Esophagus muscularis mucosa (tissue), 4 donors: ENCODE measurements around the gene PARP2. TPM values are rescaled to one million over a fixed set of nuclear protein-coding genes. Genes with fewer than 3 reads are reported as not detected.
"Not testable (repeated sequence)": the region's sequence is repeated elsewhere in the genome, so short reads cannot be mapped to it uniquely, and the experiment has no call there.

Source experiments
- DNase-seq: peaks from one replicate; pipeline ENCODE4 v3.0.0-alpha.2; 2017; ENCODE audit errors: extremely low spot score
- H3K27ac ChIP-seq, 4 donors: fragments of 200-600 bp; sonication (generic); replicated peaks in 1 of 4; 1 replicate in 3 of 4; 2 replicates in 1 of 4; pipeline ENCODE4 v1.5.1; 2016 to 2019; ENCODE audit warnings: mild to moderate bottlenecking in 1 of 4
- H3K27me3 ChIP-seq, 4 donors: fragments of 200-600 bp; sonication (generic); one replicate each; pipeline versions ENCODE4 v1.5.1 to v1.6.0; 2016 to 2019
- H3K36me3 ChIP-seq, 4 donors: fragments of 200-600 bp; sonication (generic); one replicate each; pipeline ENCODE4 v1.5.1; 2016 to 2019
- H3K4me1 ChIP-seq, 4 donors: fragments of 200-600 bp; sonication (generic); one replicate each; pipeline ENCODE4 v1.5.1; 2016 to 2019
- H3K4me3 ChIP-seq, 4 donors: fragments of 200-600 bp; sonication (generic); 1 replicate in 2 of 4; 2 replicates in 2 of 4; pipeline ENCODE4 v1.5.1; 2016 to 2019; ENCODE audit warnings: mild to moderate bottlenecking in 4 of 4, moderate library complexity in 1 of 4
- H3K9me3 ChIP-seq, 4 donors: fragments of 200-600 bp; sonication (generic); 1 replicate in 3 of 4; 2 replicates in 1 of 4; pipeline ENCODE4 v1.5.1; 2016 to 2019
- CTCF ChIP-seq, 3 experiments: fragments of 200-600 bp in 2 of 3; fragments of 450-650 bp in 1 of 3; sonication (generic) in 2 of 3; IDR thresholded peaks; one replicate each; pipeline ENCODE4 v1.5.1; 2017 to 2019; ENCODE audit warnings: antibody characterized with exemption in 3 of 3, mild to moderate bottlenecking in 2 of 3, moderate library complexity in 1 of 3
- EP300 ChIP-seq: sonication (generic); formaldehyde crosslinking; IDR thresholded peaks from one replicate; pipeline ENCODE4 v1.6.1; 2017; ENCODE audit warnings: antibody characterized with exemption
- POLR2A ChIP-seq: fragments of 450-650 bp; IDR thresholded peaks from one replicate; pipeline ENCODE4 v1.6.1; 2017; ENCODE audit warnings: antibody characterized with exemption, moderate library complexity, mild to moderate bottlenecking, low read depth
- POLR2AphosphoS5 ChIP-seq, 2 donors: sonication (generic); formaldehyde crosslinking; IDR thresholded peaks; one replicate each; pipeline ENCODE4 v1.6.1; 2017; ENCODE audit warnings: antibody characterized with exemption in 2 of 2
- WGBS: methylation state at CpG from one replicate; pipeline ENCODE4 v1.1.5; 2018; 5-methylcytosine and 5-hydroxymethylcytosine counted together
- intact Hi-C: fragments of 100-400 bp; cut with DNase I; formaldehyde crosslinking; loops from one replicate; pipeline ENCODE4 v1.15.1; 2023
- total RNA-seq, 4 donors: library from RNA; depleted of rRNA; stranded (reverse); fragments of >200 nt; gene quantifications; one replicate each; pipeline versions ENCODE4 v1.1.0 to v1.2.1, GENCODE V29; 2016

Gene PARP2
- total RNA-seq, 4 donors from 2014 or later, result 5.8 to 17.4 (median 8.9) TPM

GRCh38 chr14:20350860-20351259 is 7.4 kb downstream of the PARP2 start:
- intact Hi-C loops, result no loop called here
- Histone ChIP-seq H3K4me1 (no peaks in the 10 kb centered on the region), H3K27me3 (no peaks in the 10 kb centered on the region), H3K36me3 (peaks cover 36 to 98% (median 87%) of the 10 kb centered on the region in 4 donors), H3K27ac (no peak overlapping the region), H3K4me3 (no peak overlapping the region), H3K9me3 (no peaks in the 10 kb centered on the region)
- no peak for DNase-seq
- TF ChIP-seq CTCF (IDR thresholded peaks at IDR 0.05) (peak in 1 of 3 experiments; percentile 23), POLR2AphosphoS5 (IDR thresholded peaks at IDR 0.05) (no peak), EP300 (no peak)

- peaks cover 33 to 80% (median 68%) of the 10 kb centered on the region in 4 donors for H3K36me3 ChIP-seq
- H3K9me3 ChIP-seq, result no peaks in the 10 kb centered on the region
- no peak overlapping the region for H3K27ac ChIP-seq
- H3K4me1 ChIP-seq, result no peaks in the 10 kb centered on the region
- 86% methylated on average over 3 of the region's 3 CpGs for WGBS
- DNase-seq, result no peak
- TF ChIP-seq CTCF (IDR thresholded peaks at IDR 0.05), result no peak
- TF ChIP-seq POLR2A, result no peak
- TF ChIP-seq POLR2AphosphoS5 (IDR thresholded peaks at IDR 0.05), result no peak
- no peak for TF ChIP-seq EP300
- H3K4me3 ChIP-seq, result no peak overlapping the region
- intact Hi-C loops, result no loop called here
- H3K27me3 ChIP-seq, result no peaks in the 10 kb centered on the region
Observed at GRCh38 chr14:20356422-20356821, 13.0 kb downstream of the PARP2 start.

- H3K4me1 ChIP-seq, H3K27ac ChIP-seq, H3K4me3 ChIP-seq, intact Hi-C loops, H3K27me3 ChIP-seq, DNase-seq, H3K9me3 ChIP-seq: not testable (repeated sequence)
- 58% methylated on average over 3 of the region's 3 CpGs for whole genome bisulfite sequencing
- peaks cover 20 to 77% (median 58%) of the 10 kb centered on the region in 4 donors for H3K36me3 ChIP-seq
Observed at GRCh38 chr14:20358474-20358873, 15.0 kb downstream of the PARP2 start.

GRCh38 chr14:20365928-20366327 is 22.5 kb downstream of the PARP2 start:
- Histone ChIP-seq H3K9me3 (no peaks in the 10 kb centered on the region), H3K27me3 (no peaks in the 10 kb centered on the region), H3K36me3 (peaks cover 50 to 94% (median 78%) of the 10 kb centered on the region in 4 donors), H3K27ac (no peak overlapping the region), H3K4me3 (no peak overlapping the region), H3K4me1 (no peaks in the 10 kb centered on the region)
- intact Hi-C loops, result no loop called here
- TF ChIP-seq POLR2AphosphoS5 (IDR thresholded peaks at IDR 0.05), result no peak
- no peak for DNase-seq

- Histone ChIP-seq H3K27me3 (no peaks in the 10 kb centered on the region), H3K4me3 (no peak overlapping the region), H3K36me3 (peaks cover 85 to 100% (median 100%) of the 10 kb centered on the region in 4 donors), H3K27ac (no peak overlapping the region), H3K4me1 (peaks cover 0 to 5% (median 0%) of the 10 kb centered on the region in 4 donors), H3K9me3 (no peaks in the 10 kb centered on the region)
- TF ChIP-seq CTCF (IDR thresholded peaks at IDR 0.05) (no peak), EP300 (no peak), POLR2AphosphoS5 (IDR thresholded peaks at IDR 0.05) (no peak), POLR2A (no peak)
- 78% methylated on average over 5 of the region's 5 CpGs for WGBS
- intact Hi-C loops, result no loop called here
- no peak for DNase-seq
Observed at GRCh38 chr14:20372796-20373195, 29.4 kb downstream of the PARP2 start.

- DNase-seq, result no peak
- H3K36me3 ChIP-seq, result peaks cover 87 to 100% (median 100%) of the 10 kb centered on the region in 4 donors
- 92% methylated on average over 3 of the region's 3 CpGs for WGBS
Observed at GRCh38 chr14:20375471-20375870, 32.0 kb downstream of the PARP2 start.

More at GRCh38 chr14:20375471-20375870, 32.0 kb downstream of the PARP2 start:
- H3K9me3 ChIP-seq, result no peaks in the 10 kb centered on the region
- H3K27ac ChIP-seq, result no peak overlapping the region
- H3K4me3 ChIP-seq, result no peak overlapping the region
- TF ChIP-seq CTCF (IDR thresholded peaks at IDR 0.05) (no peak), POLR2A (no peak), EP300 (no peak), POLR2AphosphoS5 (IDR thresholded peaks at IDR 0.05) (no peak)
- no peaks in the 10 kb centered on the region for H3K27me3 ChIP-seq
- intact Hi-C loops, result no loop called here
- H3K4me1 ChIP-seq, result peaks cover 0 to 5% (median 0%) of the 10 kb centered on the region in 4 donors
